AG08395 (cell line): ENCODE measurements around the gene KIAA0753.

Experiments used
- DNase-seq: peaks from one replicate; pipeline ENCODE4 v3.0.0; 2012; ENCODE audit warnings: mixed read lengths, low spot score

KIAA0753 gene

GRCh38 chr17:6569370-6570285 lies 70.9 kb downstream of the KIAA0753 start:
- DNase-seq = no peak

DNA sequence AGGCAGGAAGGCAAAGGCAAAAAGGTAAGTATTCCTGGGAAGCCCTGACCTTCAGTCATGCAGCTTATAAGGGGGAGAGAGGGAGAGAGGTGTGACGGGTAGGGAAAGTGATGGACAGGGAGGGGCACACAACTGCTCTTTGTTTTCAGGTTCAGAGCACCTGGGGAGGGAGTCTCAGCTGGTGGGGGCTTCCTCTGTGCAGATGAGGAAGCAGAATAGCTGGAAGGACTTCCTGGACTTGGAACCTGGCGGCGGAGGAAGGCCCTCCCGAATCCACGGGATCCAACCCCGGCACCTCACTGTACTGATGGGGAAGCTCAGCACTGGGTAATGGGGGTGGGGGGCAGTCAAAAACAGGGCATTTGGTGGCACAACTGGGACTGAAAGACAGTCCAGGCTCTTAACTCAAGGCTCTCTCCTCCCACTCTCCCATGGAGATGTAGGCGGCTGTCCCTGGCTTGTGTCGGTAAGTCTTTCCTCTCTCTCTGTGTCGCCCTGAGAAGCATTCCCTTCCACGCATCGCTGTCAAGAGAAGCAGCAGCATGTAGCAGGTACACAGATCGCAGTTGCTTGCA lies 72.2 kb downstream of the KIAA0753 start:
- no peak for DNase-seq

DNA sequence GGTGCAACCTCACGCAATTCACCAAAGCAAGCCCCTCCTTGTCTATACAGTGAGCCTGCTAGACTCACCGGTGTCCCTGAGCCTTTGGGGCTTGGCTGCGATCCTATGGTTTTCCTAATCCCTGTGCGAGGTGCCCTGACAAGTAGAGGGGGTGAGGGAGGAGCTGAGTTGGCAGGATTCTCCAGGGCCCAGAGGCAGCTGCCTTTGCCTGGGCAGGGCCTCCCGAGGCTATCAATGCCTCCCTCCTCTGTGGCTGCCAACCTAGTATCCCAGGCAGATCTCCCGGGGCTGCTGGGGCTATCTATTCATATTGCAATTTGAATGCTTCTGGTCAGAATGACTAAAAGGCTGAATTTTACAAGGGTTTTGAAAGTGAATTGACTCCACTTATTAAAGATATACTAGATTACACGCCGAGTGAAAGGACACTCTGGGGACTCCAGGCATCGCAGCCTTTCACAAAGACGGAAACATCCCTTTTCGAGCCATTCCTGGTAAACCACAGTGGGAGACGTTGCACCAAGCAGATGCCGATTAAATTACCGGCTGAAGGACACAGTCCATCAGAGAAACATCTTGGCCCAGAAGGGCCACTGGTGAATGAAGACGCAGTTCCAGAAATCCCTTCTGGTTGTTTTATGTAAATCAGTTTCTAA lies 72.9 kb downstream of the KIAA0753 start:
- no peak for DNase-seq

GRCh38 chr17:6561446-6561845 lies 79.1 kb downstream of the KIAA0753 start:
- no peak for DNase-seq

DNA sequence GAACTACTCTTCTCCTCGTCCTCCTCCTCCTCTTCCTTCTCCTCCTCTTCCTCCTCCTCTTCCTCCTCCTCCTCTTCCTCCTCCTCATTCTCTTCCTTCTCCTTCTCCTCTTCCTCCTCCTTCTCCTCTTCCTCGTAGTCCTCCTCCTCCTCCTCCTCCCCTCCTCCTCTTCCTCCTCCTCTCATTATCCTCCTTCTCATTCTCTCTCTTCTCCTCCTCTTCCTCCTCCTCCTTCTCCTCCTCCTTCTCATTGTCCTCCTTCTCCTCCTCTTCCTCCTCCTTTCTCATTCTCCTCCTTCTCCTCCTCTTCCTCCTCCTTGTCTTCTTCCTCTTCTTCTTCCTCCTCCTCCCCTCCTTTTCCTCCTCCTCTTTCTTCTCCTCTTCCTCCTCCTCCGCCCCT lies 80.0 kb downstream of the KIAA0753 start:
- DNase-seq = no peak

- no peak for DNase-seq
These were observed 80.7 kb downstream of the KIAA0753 start for GRCh38 chr17:6559753-6560215.

GRCh38 chr17:6558932-6559752 lies 81.4 kb downstream of the KIAA0753 start:
- DNase-seq = no peak

DNA sequence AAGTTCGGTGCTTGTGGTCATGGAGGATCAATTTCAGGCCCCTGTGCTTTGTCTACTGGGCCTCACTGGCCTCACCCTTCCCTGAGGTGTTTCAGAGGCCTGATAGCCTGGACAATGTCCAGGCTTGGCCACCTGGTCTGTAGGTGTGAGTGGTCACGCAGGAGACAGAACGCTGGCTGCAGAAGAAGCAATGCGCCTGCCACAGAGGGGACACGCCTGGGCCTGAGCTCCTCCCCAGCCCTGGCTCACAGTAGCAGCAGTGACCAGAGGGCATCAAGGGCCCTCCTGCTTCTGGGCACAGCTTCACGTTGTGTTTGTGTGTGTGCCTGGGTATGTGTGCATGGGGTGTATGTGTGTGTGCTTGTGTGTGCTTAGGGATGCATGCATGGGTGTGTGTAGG lies 82.2 kb downstream of the KIAA0753 start:
- no peak for DNase-seq

- DNase-seq = no peak
These were observed 83.5 kb downstream of the KIAA0753 start for GRCh38 chr17:6557040-6557438.

DNA sequence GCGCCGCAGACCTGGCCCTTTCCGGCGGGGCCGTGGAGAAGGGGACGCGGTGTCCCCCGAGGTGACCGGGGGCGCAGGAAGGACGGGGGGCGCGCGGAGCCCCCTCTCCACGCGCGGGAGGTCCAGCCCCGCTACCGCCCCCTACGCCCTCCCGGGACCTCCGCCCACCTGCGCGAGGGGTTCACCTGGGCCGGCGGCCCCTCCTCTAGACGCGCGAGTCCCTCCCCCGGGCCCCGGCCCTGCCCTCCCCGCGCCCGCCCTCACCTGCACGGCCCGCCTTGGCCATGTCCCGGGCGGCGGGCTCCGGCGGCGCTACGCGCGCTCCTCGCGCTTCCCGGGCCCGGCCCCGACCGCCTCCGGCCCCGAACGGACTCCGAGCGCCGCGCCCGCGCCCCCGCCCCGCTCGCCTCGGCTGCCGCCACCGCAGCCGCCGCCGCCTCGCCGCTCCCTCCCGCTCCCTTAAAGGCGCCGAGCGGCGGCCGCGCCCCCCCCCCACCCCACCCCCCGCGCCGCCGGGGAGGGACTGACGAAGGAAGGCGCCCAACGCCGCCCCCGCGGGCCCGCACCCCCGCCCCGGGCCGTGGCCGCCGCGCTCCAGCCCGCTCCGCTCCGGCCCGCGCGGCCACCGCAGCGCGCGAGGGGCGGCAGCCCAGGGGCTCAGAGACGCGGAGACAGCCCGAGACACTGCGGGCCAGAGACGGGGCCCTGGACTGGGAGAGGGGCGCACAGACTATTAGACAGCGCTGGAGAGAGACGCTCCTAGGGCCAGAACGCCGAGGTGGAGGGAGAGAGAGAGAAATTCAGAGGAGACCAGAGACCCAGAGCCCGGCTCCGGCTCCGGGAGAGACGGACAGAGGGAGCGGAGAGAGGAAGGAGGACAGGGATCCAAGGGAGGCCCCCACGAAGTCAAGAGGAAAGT lies 84.1 kb downstream of the KIAA0753 start, which contains the start of gene PITPNM3:
Gene PITPNM3 (minus strand): TSS at position 435 of the 919 bp plus-strand sequence. CDS start 149 bp downstream, at position 286.
- DNase-seq = no peak

GRCh38 chr17:6555331-6556120 lies 85.0 kb downstream of the KIAA0753 start:
- DNase-seq = peak; percentile 47

- DNase-seq = no peak
These were observed 85.6 kb downstream of the KIAA0753 start for GRCh38 chr17:6554871-6555330.

- no peak for DNase-seq
These were observed 86.2 kb downstream of the KIAA0753 start for GRCh38 chr17:6554342-6554741.

GRCh38 chr17:6551869-6552531 lies 88.5 kb downstream of the KIAA0753 start:
- DNase-seq = no peak

DNA sequence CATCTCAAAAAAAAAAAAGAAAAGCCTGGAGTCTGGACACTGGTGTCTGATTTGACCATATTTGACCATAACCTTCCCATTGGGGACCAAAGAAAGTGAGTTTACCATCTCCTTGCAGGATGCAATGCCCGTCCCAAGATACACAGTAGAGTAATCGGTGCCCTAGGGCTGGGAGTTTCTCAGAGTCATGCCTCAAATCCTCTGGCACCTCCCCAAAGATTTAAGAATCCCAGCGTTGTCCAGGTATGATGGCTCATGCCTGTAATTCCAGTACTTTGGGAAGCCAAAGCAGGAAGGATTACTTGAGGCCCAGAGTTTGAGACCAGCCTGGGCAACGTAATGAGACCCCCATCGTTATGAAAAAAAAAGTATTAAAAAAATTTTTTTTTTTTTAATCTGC lies 89.2 kb downstream of the KIAA0753 start:
- DNase-seq = no peak

- DNase-seq = no peak
These were observed 91.0 kb downstream of the KIAA0753 start for GRCh38 chr17:6549384-6550036.

GRCh38 chr17:6548578-6549330 lies 91.8 kb downstream of the KIAA0753 start:
- DNase-seq = no peak

DNA sequence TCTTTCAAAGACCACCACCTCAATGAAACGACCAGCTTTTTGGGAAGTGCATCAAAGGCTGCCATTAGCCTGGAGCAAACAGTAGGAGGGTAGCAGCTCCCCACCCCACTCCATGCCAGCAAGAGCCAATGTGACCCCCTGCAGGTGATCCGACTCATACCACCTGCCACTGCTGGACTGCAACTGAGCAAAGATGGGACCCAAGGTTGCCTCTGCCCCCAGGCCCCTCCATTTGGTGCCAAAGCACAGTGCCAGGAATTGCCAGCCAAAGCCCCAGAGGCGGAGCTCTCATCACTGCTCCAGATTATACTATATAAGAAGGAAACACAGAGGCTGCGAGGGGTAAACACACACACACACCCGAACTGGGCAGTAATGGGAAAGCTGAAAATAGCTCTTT lies 92.5 kb downstream of the KIAA0753 start:
- no peak for DNase-seq
